ENCODE measurements around the gene CIB4. TPM values are rescaled to one million over a fixed set of nuclear protein-coding genes. Genes with fewer than 3 reads are reported as not detected.

CIB4 gene
- total RNA-seq, 1 experiment from 2014 or later: not detected

- ChIA-PET CTCF (interaction anchor here (0.6 kb wide), 1 partner anchor 10 kb away, joined by 3 read pairs; no protein-coding TSS in a partner anchor), POLR2A (ENCODE audit: low non-redundant PET) (no interaction called here)
- Histone ChIP-seq H3K36me3 (ENCODE audit: insufficient read depth, low read length, poor library complexity, severe bottlenecking) (no peaks in the 10 kb centered on the region), H3K27me3 (replicated peaks; ENCODE audit: insufficient read depth, low read depth, low read length, poor library complexity) (no peaks in the 10 kb centered on the region), H3K4me3 (ENCODE audit: low read depth, low read length, poor library complexity, severe bottlenecking) (no peak overlapping the region), H3K9me3 (ENCODE audit: low read depth, low read length, poor library complexity, severe bottlenecking) (no peaks in the 10 kb centered on the region), H3K4me1 (ENCODE audit: insufficient read depth, low read length, poor library complexity, severe bottlenecking) (peaks cover 3% of the 10 kb centered on the region), H3K27ac (ENCODE audit: low read depth, low read length, poor library complexity, severe bottlenecking) (no peak overlapping the region)
- no peak for DNase-seq (ENCODE audit: low spot score)
- TF ChIP-seq EZH2 (IDR thresholded peaks at IDR 0.05; ENCODE audit: borderline replicate concordance, low read depth, low read length, poor library complexity, severe bottlenecking): no peak
- TF ChIP-seq, protein P1, sequence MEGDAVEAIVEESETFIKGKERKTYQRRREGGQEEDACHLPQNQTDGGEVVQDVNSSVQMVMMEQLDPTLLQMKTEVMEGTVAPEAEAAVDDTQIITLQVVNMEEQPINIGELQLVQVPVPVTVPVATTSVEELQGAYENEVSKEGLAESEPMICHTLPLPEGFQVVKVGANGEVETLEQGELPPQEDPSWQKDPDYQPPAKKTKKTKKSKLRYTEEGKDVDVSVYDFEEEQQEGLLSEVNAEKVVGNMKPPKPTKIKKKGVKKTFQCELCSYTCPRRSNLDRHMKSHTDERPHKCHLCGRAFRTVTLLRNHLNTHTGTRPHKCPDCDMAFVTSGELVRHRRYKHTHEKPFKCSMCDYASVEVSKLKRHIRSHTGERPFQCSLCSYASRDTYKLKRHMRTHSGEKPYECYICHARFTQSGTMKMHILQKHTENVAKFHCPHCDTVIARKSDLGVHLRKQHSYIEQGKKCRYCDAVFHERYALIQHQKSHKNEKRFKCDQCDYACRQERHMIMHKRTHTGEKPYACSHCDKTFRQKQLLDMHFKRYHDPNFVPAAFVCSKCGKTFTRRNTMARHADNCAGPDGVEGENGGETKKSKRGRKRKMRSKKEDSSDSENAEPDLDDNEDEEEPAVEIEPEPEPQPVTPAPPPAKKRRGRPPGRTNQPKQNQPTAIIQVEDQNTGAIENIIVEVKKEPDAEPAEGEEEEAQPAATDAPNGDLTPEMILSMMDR (conservative IDR thresholded peaks at IDR 0.05; ENCODE audit: low read depth, low read length): no peak
- intact Hi-C loops (cut with micrococcal nuclease; ENCODE audit: unreplicated experiment): no loop called here
- no TSS peak for BruUV-seq (replicated peaks)
Measured at GRCh38 chr2:26645762-26646161, 4.6 kb upstream of the CIB4 start.

GRCh38 chr2:26644188-26644835, 3.1 kb upstream of the CIB4 start:
- Histone ChIP-seq H3K27me3 (replicated peaks; ENCODE audit: insufficient read depth, low read depth, low read length, poor library complexity) (no peaks in the 10 kb centered on the region), H3K27ac (ENCODE audit: low read depth, low read length, poor library complexity, severe bottlenecking) (no peak overlapping the region), H3K36me3 (ENCODE audit: insufficient read depth, low read length, poor library complexity, severe bottlenecking) (no peaks in the 10 kb centered on the region), H3K4me1 (ENCODE audit: insufficient read depth, low read length, poor library complexity, severe bottlenecking) (peaks cover 3% of the 10 kb centered on the region), H3K9me3 (ENCODE audit: low read depth, low read length, poor library complexity, severe bottlenecking) (no peaks in the 10 kb centered on the region), H3K4me3 (ENCODE audit: low read depth, low read length, poor library complexity, severe bottlenecking) (no peak overlapping the region)
- DNase-seq (ENCODE audit: low spot score): no peak
- ChIA-PET CTCF (no interaction called here), POLR2A (ENCODE audit: low non-redundant PET) (no interaction called here)
- no TSS peak for BruUV-seq (replicated peaks)
- TF ChIP-seq, protein P1 (conservative IDR thresholded peaks at IDR 0.05; ENCODE audit: low read depth, low read length): no peak
- TF ChIP-seq EZH2 (IDR thresholded peaks at IDR 0.05; ENCODE audit: borderline replicate concordance, low read depth, low read length, poor library complexity, severe bottlenecking): no peak
- intact Hi-C loops (cut with micrococcal nuclease; ENCODE audit: unreplicated experiment): no loop called here

GRCh38 chr2:26642429-26642828, 1.3 kb upstream of the CIB4 start:
- ChIA-PET CTCF (no interaction called here), POLR2A (ENCODE audit: low non-redundant PET) (no interaction called here)
- Histone ChIP-seq H3K4me1 (ENCODE audit: insufficient read depth, low read length, poor library complexity, severe bottlenecking) (no peaks in the 10 kb centered on the region), H3K27me3 (replicated peaks; ENCODE audit: insufficient read depth, low read depth, low read length, poor library complexity) (no peaks in the 10 kb centered on the region), H3K36me3 (ENCODE audit: insufficient read depth, low read length, poor library complexity, severe bottlenecking) (no peaks in the 10 kb centered on the region), H3K27ac (ENCODE audit: low read depth, low read length, poor library complexity, severe bottlenecking) (no peak overlapping the region), H3K9me3 (ENCODE audit: low read depth, low read length, poor library complexity, severe bottlenecking) (no peaks in the 10 kb centered on the region), H3K4me3 (ENCODE audit: low read depth, low read length, poor library complexity, severe bottlenecking) (no peak overlapping the region)
- DNase-seq (ENCODE audit: low spot score): no peak
- BruUV-seq (replicated peaks): no TSS peak
- TF ChIP-seq, protein P1 (conservative IDR thresholded peaks at IDR 0.05; ENCODE audit: low read depth, low read length): no peak
- TF ChIP-seq EZH2 (IDR thresholded peaks at IDR 0.05; ENCODE audit: borderline replicate concordance, low read depth, low read length, poor library complexity, severe bottlenecking): no peak
- intact Hi-C loops (cut with micrococcal nuclease; ENCODE audit: unreplicated experiment): no loop called here
